DMS 273 (cell line): ENCODE results near the gene AKR1D1.
"Not testable (repeated sequence)": the region's sequence is repeated elsewhere in the genome, so short reads cannot be mapped to it uniquely, and the experiment has no call there.

ENCODE experiments used
- DNase-seq: peaks from one replicate; lab custom pipeline; 2025; ENCODE audit not compliant: unreplicated experiment; lab: John Stamatoyannopoulos, UW

Gene AKR1D1, protein sequence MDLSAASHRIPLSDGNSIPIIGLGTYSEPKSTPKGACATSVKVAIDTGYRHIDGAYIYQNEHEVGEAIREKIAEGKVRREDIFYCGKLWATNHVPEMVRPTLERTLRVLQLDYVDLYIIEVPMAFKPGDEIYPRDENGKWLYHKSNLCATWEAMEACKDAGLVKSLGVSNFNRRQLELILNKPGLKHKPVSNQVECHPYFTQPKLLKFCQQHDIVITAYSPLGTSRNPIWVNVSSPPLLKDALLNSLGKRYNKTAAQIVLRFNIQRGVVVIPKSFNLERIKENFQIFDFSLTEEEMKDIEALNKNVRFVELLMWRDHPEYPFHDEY

GRCh38 chr7:138076196-138076595 is at the start of gene AKR1D1:
TSS of gene AKR1D1 (plus strand) at chr7:138076459. CDS start at chr7:138076519, 60 bp downstream.
- no peak for DNase-seq

- no peak for DNase-seq
These were observed 49.2 kb upstream of the AKR1D1 start for GRCh38 chr7:138027100-138027499.

GRCh38 chr7:138029126-138029525 is 47.1 kb upstream of the AKR1D1 start:
- DNase-seq, result no peak

DNA sequence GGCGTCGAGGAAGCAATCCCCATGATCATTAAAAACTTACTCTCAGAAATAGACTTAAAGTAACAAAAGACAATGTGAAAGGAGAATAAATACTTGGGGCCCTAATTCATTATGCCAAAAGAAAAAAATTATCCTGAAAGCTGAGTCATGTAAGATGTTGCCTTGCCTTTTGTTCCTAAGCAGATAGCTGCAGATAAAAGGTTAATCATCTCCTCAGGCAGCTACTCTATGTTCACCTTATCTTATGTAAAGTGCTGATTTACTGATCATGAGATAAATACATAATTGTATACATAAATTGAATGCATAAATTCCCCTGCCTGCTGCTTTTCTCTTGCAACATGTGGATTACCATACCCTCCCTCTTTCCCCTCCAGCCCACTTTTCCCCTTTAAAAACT is 46.3 kb upstream of the AKR1D1 start:
- no peak for DNase-seq

GRCh38 chr7:138030679-138031351 is 45.4 kb upstream of the AKR1D1 start:
- no peak for DNase-seq

DNA sequence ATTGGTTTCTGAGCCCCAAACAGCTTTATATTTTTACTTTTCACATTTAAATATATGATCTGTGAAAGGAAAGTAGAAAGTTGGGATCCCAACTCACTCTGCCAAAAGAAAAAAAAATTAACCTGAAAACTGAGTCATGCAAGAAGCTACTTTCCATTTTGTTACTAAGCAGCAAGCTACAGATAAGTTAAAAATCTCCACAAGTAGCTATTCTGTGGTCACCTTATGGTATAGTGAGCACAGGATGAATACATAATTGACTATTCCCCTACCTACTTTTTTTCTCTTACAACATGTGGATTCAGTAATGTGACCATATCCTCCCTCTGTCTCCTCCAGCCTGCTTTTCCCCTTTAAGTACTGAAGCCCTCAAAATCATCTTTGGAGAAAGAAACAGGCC is 44.1 kb upstream of the AKR1D1 start:
- DNase-seq, result no peak

GRCh38 chr7:138032770-138033169 is 43.5 kb upstream of the AKR1D1 start:
- DNase-seq, result no peak

DNA sequence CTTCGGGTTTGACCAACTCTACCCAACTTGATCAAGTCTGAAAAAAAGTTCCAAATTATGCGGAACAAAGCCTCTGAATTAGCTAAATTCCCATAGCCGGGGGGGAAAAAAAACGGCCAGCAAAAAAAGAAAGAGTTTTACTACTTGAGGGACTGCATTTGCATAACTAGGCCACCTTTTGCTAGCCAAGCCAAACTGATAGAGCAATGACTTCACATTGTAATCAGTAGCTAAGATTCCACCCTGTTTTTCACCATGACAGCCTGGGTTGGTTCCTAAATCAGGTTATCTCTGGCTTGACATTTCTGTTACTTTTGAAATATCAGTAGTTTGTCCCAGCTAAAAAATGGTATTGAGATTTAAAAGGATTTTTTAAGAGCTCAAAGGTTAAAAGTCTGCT is 43.0 kb upstream of the AKR1D1 start:
- no peak for DNase-seq

DNA sequence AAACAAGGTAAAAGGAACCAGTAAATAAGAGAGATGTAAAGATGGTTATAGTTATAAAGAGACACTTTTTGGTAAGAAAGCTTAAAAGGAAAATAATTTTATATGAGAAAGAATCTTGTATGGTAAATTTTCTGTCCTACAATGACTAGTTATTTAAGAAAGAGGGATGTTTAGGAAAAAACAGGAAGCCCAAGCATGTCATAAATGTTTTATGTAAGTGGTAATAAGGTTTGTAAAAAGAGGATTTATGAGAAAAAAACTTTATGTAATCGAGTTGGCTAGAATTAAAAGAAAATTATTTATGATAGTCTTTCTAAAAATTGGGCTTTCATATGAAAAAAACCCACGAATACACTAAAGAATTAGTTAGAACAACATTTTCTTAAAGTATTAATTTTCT is 40.1 kb upstream of the AKR1D1 start:
- no peak for DNase-seq

- DNase-seq, result not testable (repeated sequence)
These were observed 36.2 kb upstream of the AKR1D1 start for GRCh38 chr7:138040063-138040462.

DNA sequence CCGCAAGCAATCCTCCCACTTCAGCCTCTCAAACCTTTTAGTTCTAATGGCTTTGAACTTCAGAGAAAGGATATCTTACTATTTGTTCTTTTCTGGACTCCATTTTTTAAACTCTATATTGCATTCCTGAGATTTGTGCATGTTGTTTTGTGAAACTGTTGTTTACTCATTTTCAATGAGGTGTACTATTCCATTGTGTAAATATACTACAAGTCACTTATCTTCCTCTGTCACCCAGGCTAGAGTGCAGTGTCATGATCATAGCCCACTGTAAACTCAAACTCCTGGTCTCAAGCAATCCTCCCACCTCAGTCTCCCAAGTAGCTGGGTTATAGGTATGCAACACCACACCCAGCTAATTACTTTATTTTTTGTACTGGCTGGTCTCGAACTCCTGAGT is 31.4 kb upstream of the AKR1D1 start:
- DNase-seq, result no peak

GRCh38 chr7:138047907-138048306 is 28.4 kb upstream of the AKR1D1 start:
- DNase-seq, result no peak

GRCh38 chr7:138049505-138050116 is 26.6 kb upstream of the AKR1D1 start:
- DNase-seq, result no peak

GRCh38 chr7:138051712-138052247 is 24.5 kb upstream of the AKR1D1 start:
- DNase-seq, result not testable (repeated sequence)

- DNase-seq, result no peak
These were observed 23.6 kb upstream of the AKR1D1 start for GRCh38 chr7:138052696-138053095.

DNA sequence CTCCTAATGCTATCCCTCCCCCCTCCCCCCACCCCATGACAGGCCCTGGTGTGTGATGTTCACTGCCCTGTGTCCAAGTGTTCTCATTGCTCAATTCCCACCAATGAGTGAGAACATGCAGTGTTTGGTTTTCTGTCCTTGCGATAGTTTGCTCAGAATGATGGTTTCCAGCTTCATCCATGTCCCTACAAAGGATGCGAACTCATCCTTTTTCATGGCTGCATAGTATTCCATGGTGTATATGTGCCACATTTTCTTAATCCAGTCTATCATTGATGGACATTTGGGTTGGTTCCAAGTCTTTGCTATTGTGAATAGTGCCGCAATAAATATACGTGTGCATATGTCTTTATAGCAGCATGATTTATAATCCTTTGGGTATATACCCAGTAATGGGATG is 20.6 kb upstream of the AKR1D1 start:
- DNase-seq, result not testable (repeated sequence)

GRCh38 chr7:138063400-138063799 is 12.9 kb upstream of the AKR1D1 start:
- DNase-seq, result no peak

DNA sequence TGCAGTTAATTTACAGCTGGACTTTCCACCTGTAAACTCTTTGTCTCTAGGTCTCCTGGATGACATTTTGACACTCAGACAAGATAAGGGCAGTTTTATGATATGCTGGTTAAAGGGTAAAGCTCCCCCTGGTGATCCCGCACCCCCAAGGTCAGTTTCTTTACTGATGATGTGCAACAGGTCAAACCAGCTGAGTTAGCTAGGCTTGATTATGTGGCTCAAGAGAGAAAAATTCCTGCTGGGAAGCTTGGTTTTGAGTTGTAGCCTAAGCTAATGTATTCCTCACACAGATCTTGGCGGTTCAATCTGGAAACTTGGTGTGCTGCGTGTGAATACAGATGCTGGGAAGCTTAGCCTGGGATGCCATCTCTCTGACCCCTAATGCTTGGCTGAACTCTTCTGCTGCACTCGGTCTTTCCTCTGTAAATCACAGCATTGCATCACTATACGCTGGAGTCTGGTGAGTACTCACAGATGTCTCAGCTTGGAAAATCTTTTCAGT is 11.4 kb upstream of the AKR1D1 start:
- peak; percentile 12 for DNase-seq

- no peak for DNase-seq
These were observed 10.4 kb upstream of the AKR1D1 start for GRCh38 chr7:138065827-138066226.

- no peak for DNase-seq
These were observed 9.3 kb upstream of the AKR1D1 start for GRCh38 chr7:138066954-138067394.

DNA sequence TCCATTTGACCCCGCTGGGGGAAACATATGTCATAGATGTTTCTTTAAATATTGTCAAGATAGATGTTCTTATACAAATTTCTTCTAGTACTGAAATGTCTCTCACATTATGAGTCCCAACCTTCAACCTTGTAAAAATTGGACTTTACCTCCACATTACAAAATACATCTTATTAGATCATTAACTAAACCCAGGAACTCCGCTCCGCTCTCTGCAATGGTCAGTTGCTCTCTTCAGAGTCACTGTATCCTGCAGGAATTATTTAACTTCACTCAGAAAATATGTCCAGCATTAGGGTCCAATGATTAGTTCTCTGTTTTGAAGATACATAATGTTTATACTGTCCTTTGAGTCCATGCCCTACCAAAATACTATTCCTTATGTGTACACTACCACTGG is 8.5 kb upstream of the AKR1D1 start:
- no peak for DNase-seq

GRCh38 chr7:138070908-138071307 is 5.4 kb upstream of the AKR1D1 start:
- DNase-seq, result no peak
